GM18505 (cell line): ENCODE measurements around the gene NHSL1.

Source experiments
- ATAC-seq: cut with Tn5 transposase; IDR thresholded peaks from one replicate; pipeline ENCODE4 v1.9.1; 2021; ENCODE audit not compliant: unreplicated experiment
- POLR2A ChIP-seq: IDR thresholded peaks from 4 replicates; pipeline ENCODE4 v1.6.1; 2011; ENCODE audit warnings: borderline replicate concordance; ENCODE audit not compliant: insufficient read depth, insufficient read length; ENCODE audit errors: extremely low read depth

NHSL1 gene

DNA sequence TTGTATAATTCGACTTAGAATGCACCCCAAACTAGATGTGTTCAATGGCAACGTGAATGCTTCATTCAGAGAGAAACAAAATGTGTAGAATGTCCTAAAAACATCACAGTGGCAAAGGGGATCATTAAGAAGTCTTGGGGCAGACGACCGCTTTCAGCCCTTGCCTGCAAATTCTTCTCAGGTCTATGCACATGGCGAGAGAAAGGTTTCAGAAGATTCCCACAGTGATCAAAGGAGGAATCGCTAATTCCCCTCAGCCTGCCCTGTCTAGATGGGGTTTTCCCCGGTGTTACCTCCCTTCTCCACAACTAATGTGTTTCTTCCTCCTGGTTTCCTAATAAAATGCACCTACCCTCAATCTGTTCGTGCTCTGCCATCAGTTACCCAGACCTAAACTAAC, 13.3 kb upstream of the NHSL1 start:
- no peak for ATAC-seq

GRCh38 chr6:138510093-138510492, 10.8 kb upstream of the NHSL1 start:
- no peak for ATAC-seq
- no peak for TF ChIP-seq POLR2A

More for the DNA sequence above, 13.3 kb upstream of the NHSL1 start:
- TF ChIP-seq POLR2A, result no peak

GRCh38 chr6:138509371-138509770, 10.1 kb upstream of the NHSL1 start:
- TF ChIP-seq POLR2A, result no peak
- no peak for ATAC-seq

GRCh38 chr6:138508676-138508988, 9.3 kb upstream of the NHSL1 start:
- no peak for ATAC-seq
- no peak for TF ChIP-seq POLR2A

GRCh38 chr6:138507977-138508675, 8.8 kb upstream of the NHSL1 start:
- no peak for TF ChIP-seq POLR2A
- no peak for ATAC-seq

- TF ChIP-seq POLR2A, result no peak
- no peak for ATAC-seq
Observed at GRCh38 chr6:138504764-138505689, 5.7 kb upstream of the NHSL1 start.

GRCh38 chr6:138503881-138504680, 4.8 kb upstream of the NHSL1 start:
- no peak for ATAC-seq
- TF ChIP-seq POLR2A, result no peak

GRCh38 chr6:138502546-138502945, 3.3 kb upstream of the NHSL1 start:
- TF ChIP-seq POLR2A, result no peak
- ATAC-seq, result no peak

- TF ChIP-seq POLR2A, result no peak
- no peak for ATAC-seq
Observed at GRCh38 chr6:138500867-138501446, 1.7 kb upstream of the NHSL1 start.

DNA sequence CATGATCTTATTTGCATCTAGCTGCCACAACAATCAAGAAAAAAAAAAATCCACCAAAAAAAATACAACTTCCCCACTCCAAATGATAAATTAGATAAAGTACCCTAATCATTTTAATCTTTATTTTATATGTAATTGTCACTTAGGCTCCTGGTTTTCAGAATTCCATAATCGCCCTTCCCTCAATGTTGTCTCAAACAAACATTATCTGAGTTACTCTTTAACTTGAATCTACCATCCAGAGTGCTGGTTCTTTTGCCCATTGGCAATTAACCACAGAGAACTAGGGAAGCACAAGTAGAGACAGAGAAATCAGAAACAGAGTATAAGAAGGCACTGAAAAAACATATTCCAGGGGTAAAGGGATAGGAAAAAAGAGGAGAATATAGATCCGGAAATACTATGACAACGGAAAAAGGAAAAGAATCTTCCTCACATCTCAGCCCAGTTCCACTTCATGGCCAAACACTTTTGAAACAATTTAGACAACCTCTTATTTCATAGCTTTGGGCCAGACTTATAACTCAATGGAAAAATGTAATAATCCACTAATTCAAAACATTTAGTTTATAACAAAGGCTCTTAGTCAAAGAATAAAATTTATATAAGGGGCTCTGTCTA, 861 bp upstream of the NHSL1 start:
- no peak for TF ChIP-seq POLR2A
- ATAC-seq, result no peak

DNA sequence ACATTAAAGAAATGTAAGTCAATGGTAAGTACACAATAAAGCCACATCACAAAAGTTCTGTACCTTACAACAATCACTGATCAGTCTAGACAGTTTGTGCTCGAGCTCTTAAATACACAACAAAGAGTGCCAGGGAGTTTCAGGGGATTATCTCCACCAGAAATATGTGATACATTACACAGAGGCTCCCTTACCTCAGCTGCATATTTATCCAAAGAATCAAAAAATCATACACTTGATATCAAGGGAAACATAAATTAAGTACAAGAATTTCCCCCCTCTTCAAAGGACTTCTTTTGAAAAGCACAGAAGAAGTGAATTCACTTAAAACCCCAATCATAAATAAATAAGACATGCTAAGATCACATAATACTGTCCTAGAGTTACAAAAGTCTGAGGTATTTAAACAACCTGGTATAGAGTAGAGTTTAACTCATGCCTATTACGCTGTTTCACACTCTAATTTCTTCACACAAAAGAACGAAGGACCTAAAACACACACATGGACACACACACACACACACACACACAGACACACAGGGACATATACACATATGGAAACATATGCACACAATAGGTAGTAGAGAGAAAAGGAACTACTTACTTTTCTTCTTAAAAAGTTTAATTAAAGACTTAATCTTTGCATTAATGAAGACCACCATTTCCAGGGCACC, 528 bp downstream of the NHSL1 start:
- ATAC-seq, result no peak
- no peak for TF ChIP-seq POLR2A

DNA sequence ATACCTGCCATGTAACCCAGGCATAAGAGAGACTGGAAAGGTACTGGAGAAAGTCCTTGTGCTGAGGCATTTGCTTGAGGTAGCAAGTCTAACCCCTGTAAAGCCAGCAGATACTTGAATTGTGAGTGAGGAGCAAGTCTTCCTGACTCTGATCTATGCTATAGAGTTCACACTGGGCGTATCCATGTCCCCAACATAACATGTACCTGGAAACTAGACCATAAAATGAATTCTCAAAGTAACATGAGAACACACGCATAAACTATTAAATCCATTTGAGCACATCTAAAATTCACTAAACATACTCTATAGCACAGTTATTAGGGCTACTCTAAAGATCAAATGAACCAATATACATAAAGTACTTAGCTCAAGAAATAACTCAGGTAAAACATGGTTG, 2.0 kb downstream of the NHSL1 start:
- no peak for TF ChIP-seq POLR2A

More for the DNA sequence above, 2.0 kb downstream of the NHSL1 start:
- no peak for ATAC-seq
